NCI-H345 (cell line): ENCODE results near the gene LEUTX.
A peak's percentile ranks its signal among the peaks of the same experiment; 100 is the strongest.

Source experiments
- DNase-seq: peaks from one replicate; lab custom pipeline; 2025; lab: John Stamatoyannopoulos, UW

LEUTX gene

DNA sequence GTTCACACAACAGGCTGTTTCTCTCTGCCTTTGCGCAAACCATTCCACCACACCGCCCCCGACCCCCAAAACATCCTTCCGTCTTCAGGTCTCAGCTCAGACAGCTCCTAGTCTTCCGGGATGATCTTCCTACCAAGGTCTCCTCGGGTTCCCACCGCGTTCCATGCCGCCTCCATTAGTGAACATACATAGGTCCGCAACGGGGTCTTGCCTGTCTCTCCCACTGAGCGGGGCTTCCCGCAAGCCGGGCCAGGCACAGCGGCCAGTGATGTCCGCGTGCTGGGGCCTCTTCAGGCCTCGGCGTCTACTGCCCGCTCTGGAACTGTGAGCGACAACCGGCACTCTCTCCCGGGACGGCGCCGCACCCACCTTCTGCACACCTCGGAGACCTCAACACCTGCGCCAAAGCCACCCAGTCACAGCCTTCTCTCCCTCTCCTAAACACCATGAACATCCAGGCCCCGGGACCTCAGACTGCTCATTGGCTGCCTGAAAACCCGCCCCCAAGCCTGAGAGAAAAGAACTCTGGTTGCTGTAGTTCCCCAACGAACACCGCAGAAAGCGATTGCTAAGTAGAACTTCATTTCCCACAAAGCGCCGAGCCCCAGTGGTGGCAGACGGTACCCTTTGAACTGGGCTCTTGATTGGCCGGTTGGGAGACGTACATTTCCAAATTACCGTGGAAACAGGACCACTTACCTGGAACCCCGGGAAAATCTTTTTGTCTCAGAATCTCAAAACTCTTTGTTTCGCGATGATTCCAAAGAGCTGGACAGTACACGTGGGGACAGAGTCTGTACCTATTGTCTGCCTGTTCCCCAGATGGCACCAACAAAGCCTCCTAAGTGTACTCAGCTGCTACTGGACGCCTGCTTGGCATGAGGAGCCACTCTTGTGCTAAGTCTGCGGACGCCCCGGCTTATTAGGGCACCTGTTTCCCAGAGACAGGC, 45.8 kb downstream of the LEUTX start:
- DNase-seq, result peak; percentile 100

DNA sequence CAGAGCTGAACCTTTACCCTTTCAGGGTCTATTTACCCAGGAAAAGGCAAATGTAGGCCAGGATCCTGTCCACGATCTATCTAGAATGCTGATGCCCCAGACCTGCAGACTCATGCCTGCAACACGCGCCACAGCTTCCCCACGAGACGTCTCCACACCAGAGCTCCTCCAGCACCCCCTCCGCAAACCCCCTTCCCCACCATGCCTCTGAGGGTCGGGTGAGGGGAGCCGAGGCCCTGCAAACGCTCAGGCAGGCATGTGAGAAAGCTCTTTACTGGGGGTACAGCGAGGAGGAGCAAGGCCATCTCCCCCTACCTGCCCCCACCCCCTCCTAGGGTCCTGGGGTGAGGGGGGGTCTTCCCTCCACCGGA, 46.4 kb downstream of the LEUTX start:
- DNase-seq, result no peak

DNA sequence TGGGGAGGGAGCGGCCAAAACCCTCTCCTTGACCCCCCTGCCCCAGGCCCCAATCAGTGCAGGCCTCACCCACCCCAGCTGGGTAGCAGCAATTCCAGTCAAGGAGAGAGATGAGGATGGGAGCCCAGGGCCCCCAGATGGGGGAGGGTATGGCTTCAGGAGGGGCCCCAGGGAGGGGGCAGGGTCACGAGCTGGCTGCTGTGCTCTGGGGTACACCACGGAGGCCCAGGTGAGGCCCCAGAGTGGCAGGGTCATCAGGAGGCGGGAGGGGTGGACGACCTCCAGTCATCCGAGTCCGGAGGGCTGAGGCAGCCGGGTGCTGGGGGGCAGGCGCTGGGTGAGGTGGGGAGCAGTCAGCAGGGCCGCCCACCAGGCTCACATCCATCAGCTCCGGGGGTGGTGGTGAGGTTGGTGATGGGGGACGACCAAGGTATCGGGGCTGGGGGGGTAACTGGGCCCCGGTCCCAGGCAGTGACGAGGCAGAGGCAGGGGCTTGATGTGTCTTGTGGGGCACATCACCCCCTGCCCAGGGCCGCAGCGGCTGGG, 47.0 kb downstream of the LEUTX start:
- DNase-seq, result no peak

DNA sequence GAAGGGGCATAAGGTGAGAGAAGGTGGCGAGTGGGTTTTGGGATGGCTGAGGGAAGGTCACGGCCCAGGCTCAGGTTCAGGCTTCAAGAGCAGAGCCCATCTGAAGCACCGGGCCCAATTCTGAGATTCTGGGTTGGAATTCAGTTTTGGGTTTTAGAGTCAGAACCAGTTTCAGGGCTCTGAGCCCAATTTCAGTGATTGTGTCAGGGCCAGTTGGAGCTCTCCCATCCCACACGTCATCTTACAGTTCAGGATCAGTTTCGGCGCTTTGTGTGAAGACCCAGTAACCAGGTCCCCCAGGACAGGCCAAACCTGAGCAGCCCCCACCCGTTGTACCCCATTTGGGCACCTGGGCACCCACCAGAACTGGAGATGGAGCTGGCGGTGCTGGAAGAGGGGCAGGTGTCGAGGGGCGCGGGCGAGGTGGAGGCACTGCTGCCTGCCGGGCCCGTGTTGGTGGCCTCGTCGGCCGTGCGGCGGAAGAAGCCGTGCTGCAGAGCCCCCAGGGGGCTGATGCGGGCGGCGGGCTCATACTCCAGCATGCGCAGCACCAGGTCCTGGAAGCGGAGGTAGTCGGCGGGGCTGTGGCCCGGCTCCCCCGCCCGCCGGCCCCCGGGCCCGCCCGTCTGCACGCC, 47.8 kb downstream of the LEUTX start:
- DNase-seq, result no peak

DNA sequence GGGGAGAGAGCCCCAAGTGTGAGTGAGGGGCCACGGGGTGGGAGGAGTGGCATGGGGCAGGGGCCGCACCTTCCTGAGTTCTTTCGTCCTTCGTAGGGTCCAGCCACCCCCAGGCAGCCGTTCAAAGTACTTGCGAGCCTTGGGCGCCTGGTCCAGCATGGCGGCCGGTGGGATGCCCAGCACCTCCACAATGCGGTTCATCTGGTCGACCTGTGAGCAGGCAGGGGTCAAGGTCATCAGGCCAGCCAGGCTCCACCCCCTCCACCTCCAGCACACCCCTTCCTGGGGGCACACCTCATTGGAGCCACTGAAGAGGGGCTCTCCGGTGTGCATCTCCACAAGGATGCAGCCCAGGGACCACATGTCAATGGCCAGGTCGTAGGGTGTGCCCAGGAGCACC, 48.6 kb downstream of the LEUTX start:
- DNase-seq, result no peak

DNA sequence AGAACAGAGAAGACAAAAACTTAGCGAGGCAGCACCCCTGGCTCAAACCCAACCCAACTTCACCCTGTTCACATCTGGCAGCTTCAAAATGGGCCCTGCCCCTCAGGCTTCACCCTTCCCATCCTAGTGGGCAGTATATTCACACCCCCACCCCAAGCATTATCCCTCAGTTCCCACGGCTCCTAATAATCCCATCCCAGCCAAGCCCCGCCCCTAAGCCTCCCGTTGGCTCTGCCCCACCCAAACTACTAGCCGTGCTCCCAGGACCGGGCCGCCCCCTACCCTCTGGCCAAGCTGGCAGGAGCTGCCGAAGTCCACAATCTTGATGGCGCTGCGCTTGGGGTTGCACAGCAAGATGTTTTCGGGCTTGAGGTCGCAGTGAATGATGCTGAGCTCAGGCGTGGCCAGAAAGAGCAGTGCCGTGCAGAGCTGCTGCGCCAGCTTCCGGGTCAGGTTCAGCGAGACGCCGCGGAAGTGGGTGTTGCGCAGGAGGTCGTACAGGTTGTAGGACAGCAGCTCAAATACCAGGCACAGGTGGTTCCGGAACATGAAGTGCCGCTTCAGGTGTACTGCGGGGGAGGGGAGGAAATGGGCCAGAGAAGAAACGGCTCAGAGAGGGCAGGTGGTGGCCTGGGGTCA, 49.5 kb downstream of the LEUTX start:
- no peak for DNase-seq

DNA sequence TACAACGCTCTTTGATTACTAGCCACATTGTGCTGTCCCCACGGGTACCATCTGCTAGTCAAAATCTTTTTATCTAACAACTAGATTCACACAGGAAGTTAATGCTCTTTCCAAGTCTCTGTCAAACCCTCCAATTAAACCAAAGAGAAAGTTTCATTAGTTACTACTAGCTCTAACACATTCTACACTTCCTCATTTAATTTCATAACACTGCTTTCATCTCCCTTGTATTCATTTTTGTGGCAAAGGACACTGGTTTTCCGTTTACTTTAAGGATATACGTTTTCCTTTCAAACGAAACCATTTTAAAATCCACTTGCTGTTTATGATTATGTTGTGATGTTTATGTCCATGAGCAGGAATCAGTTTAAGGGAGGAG, 50.0 kb downstream of the LEUTX start:
- DNase-seq, result no peak

DNA sequence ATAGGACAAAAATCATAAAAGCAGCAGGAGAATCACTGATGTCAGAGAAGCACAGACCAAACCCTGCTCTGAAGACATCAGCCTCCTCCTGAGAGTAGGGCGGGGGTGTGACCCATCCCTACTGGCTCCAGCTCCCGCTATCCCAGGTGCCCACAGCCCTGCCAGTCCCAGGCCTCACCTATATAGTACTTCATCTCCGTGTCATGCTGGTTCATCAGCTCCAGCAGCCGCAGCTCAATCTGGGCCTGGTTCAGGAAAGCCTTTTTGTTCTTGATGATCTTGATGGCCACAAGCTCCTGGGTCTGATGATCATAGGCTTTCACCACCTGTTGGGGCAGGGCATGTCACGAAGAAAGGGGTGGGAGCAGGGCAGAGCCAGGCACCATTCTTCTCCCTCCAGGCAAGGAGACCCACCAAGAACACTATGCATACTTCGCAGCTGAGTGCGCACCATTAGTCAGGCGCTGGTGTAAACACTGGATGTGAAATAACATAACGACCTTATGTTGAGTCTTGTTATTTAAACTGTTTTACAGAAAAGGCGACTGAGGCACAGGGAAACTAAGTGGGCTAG, 51.1 kb downstream of the LEUTX start:
- no peak for DNase-seq

DNA sequence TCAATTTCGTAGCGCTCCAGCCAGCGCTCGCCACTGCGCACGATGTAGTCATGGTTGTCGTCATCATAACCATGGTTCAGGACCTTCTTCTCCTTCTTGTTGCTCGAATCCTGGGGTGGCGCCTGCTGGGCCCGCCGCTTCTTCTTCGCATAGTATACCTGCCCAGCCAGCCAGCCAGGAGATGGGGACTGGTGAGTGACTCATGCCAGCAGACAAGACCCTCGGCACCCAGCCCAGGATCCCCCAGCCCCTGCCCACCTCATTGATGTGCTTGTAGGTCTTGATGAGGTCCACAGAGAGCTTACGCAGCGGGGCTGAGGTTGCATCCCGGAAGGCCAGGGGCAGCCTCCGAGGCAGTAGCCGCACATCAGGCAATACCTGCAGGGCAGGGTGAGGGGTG, 51.8 kb downstream of the LEUTX start:
- DNase-seq, result no peak

DNA sequence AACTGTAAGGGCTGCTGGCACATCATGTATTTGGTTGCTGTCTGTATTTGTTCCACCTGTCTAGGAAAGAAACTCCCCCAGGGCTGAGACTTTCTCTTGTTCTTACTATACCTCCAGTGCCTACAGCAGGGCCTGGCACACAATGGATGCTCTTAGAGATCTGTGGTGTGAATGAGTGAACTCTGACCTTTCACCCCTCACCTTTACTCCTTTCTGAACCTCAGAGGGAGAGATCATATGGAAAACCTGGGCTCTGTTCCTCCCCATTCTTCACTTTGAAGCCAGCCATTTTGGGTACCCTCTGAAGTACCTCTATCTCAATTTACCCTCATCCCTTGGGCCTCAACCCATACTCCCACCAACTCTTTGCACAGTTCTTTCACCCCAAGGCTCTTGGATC, 52.2 kb downstream of the LEUTX start:
- DNase-seq, result no peak

DNA sequence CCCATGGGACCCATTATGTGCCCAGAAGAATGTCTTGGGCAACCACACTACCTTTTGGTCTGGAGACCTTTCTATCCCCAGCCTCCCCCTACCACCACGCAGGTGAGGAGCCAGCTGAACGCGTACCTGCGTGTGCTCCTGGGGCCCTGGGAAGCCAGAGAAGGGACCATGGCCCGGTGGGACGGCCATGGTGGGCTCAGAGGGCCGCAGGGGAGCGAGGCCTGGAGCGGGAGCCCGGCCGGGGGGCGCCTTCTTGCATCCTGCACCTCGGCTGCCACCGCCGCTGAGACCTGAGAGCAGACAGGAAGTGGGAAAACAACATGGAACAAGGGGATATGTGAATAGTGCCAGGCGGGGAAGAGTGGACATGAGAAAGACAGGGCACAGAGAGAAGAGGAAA, 53.0 kb downstream of the LEUTX start:
- no peak for DNase-seq

DNA sequence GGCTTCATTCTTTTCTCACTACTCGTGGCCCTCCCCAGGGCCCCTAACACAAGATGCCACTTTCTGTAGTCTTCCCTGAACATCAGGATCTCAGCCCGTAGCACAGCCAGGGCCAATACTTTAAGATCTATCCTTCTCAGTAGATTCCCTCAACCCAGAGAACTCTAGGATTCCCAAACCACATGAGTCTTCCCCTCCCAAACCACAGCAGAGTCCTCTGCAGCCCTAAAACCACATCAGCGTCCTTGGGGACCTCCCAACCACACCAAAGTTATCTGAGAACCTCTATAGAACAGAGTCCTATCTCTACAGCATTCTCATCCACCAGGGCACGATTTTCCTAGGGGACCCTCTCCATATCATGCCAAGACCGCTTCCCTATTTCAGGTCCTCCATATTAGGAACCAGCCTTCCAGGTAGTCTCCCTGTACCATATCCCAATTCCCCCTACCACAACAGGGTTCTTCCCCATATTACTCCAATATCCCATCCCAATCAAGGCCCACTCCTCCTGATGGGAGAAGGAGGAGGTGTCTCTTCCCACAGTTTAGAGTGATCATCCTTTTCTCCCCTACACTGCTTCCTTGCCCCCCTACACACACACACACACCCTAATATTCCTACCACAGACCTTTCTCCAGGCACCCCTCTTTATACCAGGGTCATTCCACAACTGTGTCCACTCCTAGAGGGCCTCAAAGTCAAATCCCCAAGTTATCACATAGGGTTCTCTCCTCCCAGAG, 53.9 kb downstream of the LEUTX start:
- no peak for DNase-seq

DNA sequence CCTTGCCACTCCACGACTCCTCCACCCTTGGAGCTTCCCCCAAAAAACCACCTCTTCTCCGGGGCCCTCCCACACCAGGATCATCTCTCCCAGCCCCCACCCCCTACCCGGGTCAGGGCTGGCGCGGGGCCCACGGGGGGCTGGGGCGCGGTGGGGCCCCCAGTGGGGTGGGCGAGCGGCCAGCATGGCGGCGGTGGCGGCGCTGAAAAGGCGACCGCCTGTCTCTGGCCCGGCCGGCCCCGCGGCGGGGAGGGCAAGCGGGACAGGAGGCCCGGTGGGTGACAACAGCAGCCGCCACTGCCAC, 54.5 kb downstream of the LEUTX start:
- no peak for DNase-seq

DNA sequence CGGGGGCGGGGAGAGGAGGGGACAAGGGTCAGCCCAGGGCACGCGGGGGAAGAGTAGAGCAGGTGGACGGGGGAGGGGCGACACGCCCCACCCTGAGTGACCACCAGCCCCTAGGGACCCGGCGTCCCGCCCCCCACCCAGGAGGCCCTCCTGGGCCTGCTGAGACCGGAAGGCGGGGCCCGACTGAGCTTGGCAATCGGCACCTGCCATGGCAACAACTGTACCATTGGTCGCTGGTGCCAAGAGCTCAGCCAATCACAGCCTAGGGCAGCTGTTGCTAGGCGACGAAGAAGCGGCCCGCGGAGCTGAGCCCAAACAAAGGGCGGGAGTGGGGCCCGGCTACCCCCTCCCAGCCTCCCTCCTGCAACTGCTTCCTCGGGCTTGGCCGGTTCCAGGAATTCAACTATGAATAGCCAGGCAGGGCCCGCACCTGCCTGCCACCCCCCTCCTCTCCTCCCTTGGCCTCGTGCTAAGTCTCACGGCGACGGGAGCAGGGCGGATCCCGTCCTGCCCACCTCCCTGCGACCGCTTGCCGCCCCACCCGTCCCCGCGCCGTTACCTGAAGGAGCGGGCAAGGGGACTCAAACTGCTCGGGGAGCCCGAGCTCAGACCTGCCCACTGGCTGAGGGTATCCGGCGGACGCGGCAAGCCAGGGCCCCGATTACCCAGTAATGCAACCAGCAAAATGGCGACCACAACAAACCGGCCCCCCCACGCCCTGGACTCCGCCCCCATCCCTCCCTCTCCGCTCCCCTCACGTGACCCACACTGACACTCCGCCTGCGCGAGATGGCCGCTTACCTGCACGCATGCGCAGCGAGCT, 55.0 kb downstream of the LEUTX start, which contains the start of gene DYRK1B:
TSS of gene DYRK1B (minus strand) at position 699 of the 823 bp plus-strand sequence. CDS start 2,295 bp downstream, outside the sequence.
- peak; percentile 100 for DNase-seq

DNA sequence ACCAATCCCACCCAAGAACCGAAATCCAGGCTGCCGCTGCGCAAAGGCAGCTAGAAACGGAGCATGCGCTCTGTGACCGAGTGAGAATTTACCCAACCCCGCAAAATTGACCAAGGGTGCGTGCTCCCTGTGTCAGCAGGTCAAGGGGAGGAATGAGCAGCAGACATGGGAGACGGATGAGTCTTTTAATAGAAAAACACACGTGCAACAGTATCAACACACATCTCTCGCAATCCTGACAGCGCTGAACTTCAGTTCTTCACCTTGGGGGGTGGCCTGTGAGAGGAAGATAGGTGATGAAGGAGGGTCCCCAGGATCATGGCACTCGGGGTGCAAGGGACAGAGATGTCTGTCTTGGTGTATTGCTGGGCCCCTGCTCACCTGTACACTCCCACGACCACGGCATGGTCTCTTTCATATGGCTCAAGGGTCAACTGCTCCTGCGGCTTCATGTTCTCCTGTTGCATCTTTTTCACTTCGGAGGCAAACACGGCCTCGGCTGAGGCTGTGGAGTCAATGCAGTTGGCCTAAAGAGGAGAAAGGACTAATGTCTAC, 55.7 kb downstream of the LEUTX start:
- DNase-seq, result no peak
